ENCODE measurements around the gene WWTR1.

The WWTR1 gene

GRCh38 chr3:149560617-149561016 lies 97.2 kb downstream of the WWTR1 start:
- H3K27ac ChIP-seq (ENCODE audit: low read depth, low read length, poor library complexity, severe bottlenecking): no peak overlapping the region
- H3K79me2 ChIP-seq (ENCODE audit: insufficient read depth, low read length): no peaks in the 10 kb centered on the region
- no peak overlapping the region for H3K9ac ChIP-seq (ENCODE audit: low read length)
- peaks cover 6% of the 10 kb centered on the region for H3K4me1 ChIP-seq (ENCODE audit: insufficient read depth, low read length, severe bottlenecking)
- no peak overlapping the region for H2AFZ ChIP-seq (ENCODE audit: low read length)
- H3K27me3 ChIP-seq (ENCODE audit: insufficient read depth, low read length): no peaks in the 10 kb centered on the region
- TF ChIP-seq CTCF (IDR thresholded peaks at IDR 0.05; ENCODE audit: low read length): no peak
- TF ChIP-seq EZH2 (IDR thresholded peaks at IDR 0.05; ENCODE audit: borderline replicate concordance, low read length): no peak
- H3K9me3 ChIP-seq (ENCODE audit: low read length): no peaks in the 10 kb centered on the region
- no peaks in the 10 kb centered on the region for H4K20me1 ChIP-seq (ENCODE audit: insufficient read depth, low read length)
- H3K9me2 ChIP-seq (ENCODE audit: low read depth, low read length): no peaks in the 10 kb centered on the region
- no peaks in the 10 kb centered on the region for H3F3A ChIP-seq (ENCODE audit: insufficient read depth, low read length)
- H3K4me2 ChIP-seq (ENCODE audit: low read length): no peak overlapping the region
- no peak overlapping the region for H3K4me3 ChIP-seq (ENCODE audit: low read depth, low read length, poor library complexity, severe bottlenecking)
- no peaks in the 10 kb centered on the region for H3K36me3 ChIP-seq (ENCODE audit: insufficient read depth, low read length)

- Histone ChIP-seq H3K9me2 (ENCODE audit: low read depth, low read length) (no peaks in the 10 kb centered on the region), H3K79me2 (ENCODE audit: insufficient read depth, low read length) (no peaks in the 10 kb centered on the region), H3K27ac (ENCODE audit: low read depth, low read length, poor library complexity, severe bottlenecking) (no peak overlapping the region), H3K9me3 (ENCODE audit: low read length) (no peaks in the 10 kb centered on the region), H3K4me3 (ENCODE audit: low read depth, low read length, poor library complexity, severe bottlenecking) (no peak overlapping the region), H3K4me2 (ENCODE audit: low read length) (no peak overlapping the region), H3K9ac (ENCODE audit: low read length) (no peak overlapping the region), H4K20me1 (ENCODE audit: insufficient read depth, low read length) (no peaks in the 10 kb centered on the region), H3K36me3 (ENCODE audit: insufficient read depth, low read length) (no peaks in the 10 kb centered on the region), H3K4me1 (ENCODE audit: insufficient read depth, low read length, severe bottlenecking) (peaks cover 12% of the 10 kb centered on the region), H2AFZ (ENCODE audit: low read length) (no peak overlapping the region), H3F3A (ENCODE audit: insufficient read depth, low read length) (no peaks in the 10 kb centered on the region), H3K27me3 (ENCODE audit: insufficient read depth, low read length) (no peaks in the 10 kb centered on the region)
- TF ChIP-seq EZH2 (IDR thresholded peaks at IDR 0.05; ENCODE audit: borderline replicate concordance, low read length) (no peak), CTCF (IDR thresholded peaks at IDR 0.05; ENCODE audit: low read length) (no peak)
Measured at GRCh38 chr3:149560001-149560400, 97.8 kb downstream of the WWTR1 start.

- Histone ChIP-seq H3K36me3 (ENCODE audit: insufficient read depth, low read length) (no peaks in the 10 kb centered on the region), H3K4me2 (ENCODE audit: low read length) (no peak overlapping the region), H3K9ac (ENCODE audit: low read length) (no peak overlapping the region), H4K20me1 (ENCODE audit: insufficient read depth, low read length) (no peaks in the 10 kb centered on the region), H3K27ac (ENCODE audit: low read depth, low read length, poor library complexity, severe bottlenecking) (no peak overlapping the region), H3K4me1 (ENCODE audit: insufficient read depth, low read length, severe bottlenecking) (peaks cover 16% of the 10 kb centered on the region), H3F3A (ENCODE audit: insufficient read depth, low read length) (no peaks in the 10 kb centered on the region), H3K4me3 (ENCODE audit: low read depth, low read length, poor library complexity, severe bottlenecking) (no peak overlapping the region), H3K9me3 (ENCODE audit: low read length) (no peaks in the 10 kb centered on the region), H3K79me2 (ENCODE audit: insufficient read depth, low read length) (no peaks in the 10 kb centered on the region), H2AFZ (ENCODE audit: low read length) (no peak overlapping the region), H3K27me3 (ENCODE audit: insufficient read depth, low read length) (no peaks in the 10 kb centered on the region), H3K9me2 (ENCODE audit: low read depth, low read length) (no peaks in the 10 kb centered on the region)
- no peak for TF ChIP-seq CTCF (IDR thresholded peaks at IDR 0.05; ENCODE audit: low read length)
- no peak for TF ChIP-seq EZH2 (IDR thresholded peaks at IDR 0.05; ENCODE audit: borderline replicate concordance, low read length)
Measured at GRCh38 chr3:149559525-149559924, 98.3 kb downstream of the WWTR1 start.

Data from OCI-LY1 (cell line).